H9 (cell line): ENCODE results near the gene KIAA0513. TPM values are rescaled to one million over a fixed set of nuclear protein-coding genes. Genes with fewer than 3 reads are reported as not detected.

ENCODE experiments used
- DNase-seq: peaks from one replicate; pipeline ENCODE4 v3.0.0-alpha.2; 2017
- H2AFZ ChIP-seq: one replicate; pipeline ENCODE4 v1.6.1; 2013; ENCODE audit warnings: mild to moderate bottlenecking, low read length, control low read depth, moderate library complexity
- H2AK5ac ChIP-seq: 2 replicates; pipeline ENCODE4 v1.6.1; 2013; ENCODE audit warnings: low read length, control low read depth, mixed read lengths; ENCODE audit not compliant: insufficient read length
- H2BK120ac ChIP-seq: one replicate; pipeline ENCODE4 v1.6.1; 2013; ENCODE audit warnings: low read depth, mild to moderate bottlenecking, low read length, control low read depth, inconsistent platforms; ENCODE audit not compliant: poor library complexity, severe bottlenecking
- H2BK12ac ChIP-seq: 2 replicates; pipeline ENCODE4 v1.6.1; 2013; ENCODE audit warnings: low read length, control low read depth, mixed read lengths, low read depth; ENCODE audit not compliant: insufficient read length
- H2BK15ac ChIP-seq: 2 replicates; pipeline ENCODE4 v1.6.1; 2013; ENCODE audit warnings: low read depth, low read length, control low read depth
- H2BK20ac ChIP-seq: one replicate; pipeline ENCODE4 v1.6.1; 2013; ENCODE audit warnings: low read depth, mild to moderate bottlenecking, low read length, control low read depth, inconsistent platforms; ENCODE audit not compliant: poor library complexity, severe bottlenecking
- H2BK5ac ChIP-seq: 2 replicates; pipeline ENCODE4 v1.6.1; 2013; ENCODE audit warnings: low read length, control low read depth, mixed read lengths; ENCODE audit not compliant: insufficient read length
- H3K14ac ChIP-seq: 2 replicates; pipeline ENCODE4 v1.6.1; 2013; ENCODE audit warnings: low read length, control low read depth; ENCODE audit not compliant: insufficient read depth
- H3K18ac ChIP-seq: 2 replicates; pipeline ENCODE4 v1.6.1; 2013; ENCODE audit warnings: low read depth, mild to moderate bottlenecking, mixed read lengths, low read length, control low read depth; ENCODE audit not compliant: insufficient read length
- H3K23ac ChIP-seq: 2 replicates; pipeline ENCODE4 v1.6.1; 2013; ENCODE audit warnings: low read length, control low read depth, mixed read lengths, low read depth; ENCODE audit not compliant: insufficient read length
- H3K23me2 ChIP-seq: 2 replicates; pipeline ENCODE4 v1.6.1; 2013; ENCODE audit warnings: low read depth, mild to moderate bottlenecking, mixed read lengths, low read length, control low read depth; ENCODE audit not compliant: insufficient read length, poor library complexity, severe bottlenecking
- H3K27ac ChIP-seq: 2 replicates; pipeline ENCODE4 v1.5.1; 2013; ENCODE audit warnings: low read length, control low read depth, mixed read lengths, low read depth; ENCODE audit not compliant: insufficient read length
- H3K27me3 ChIP-seq: 2 replicates; pipeline ENCODE4 v1.6.1; 2013; ENCODE audit warnings: low read length, control low read depth, inconsistent platforms; ENCODE audit not compliant: insufficient read depth
- H3K4ac ChIP-seq: 2 replicates; pipeline ENCODE4 v1.6.1; 2013; ENCODE audit warnings: low read depth, mild to moderate bottlenecking, control low read depth, inconsistent platforms, low read length, moderate library complexity
- H3K4me1 ChIP-seq: 2 replicates; pipeline ENCODE4 v1.6.1; 2013; ENCODE audit warnings: low read length, control low read depth, inconsistent platforms; ENCODE audit not compliant: insufficient read depth
- H3K4me2 ChIP-seq: 2 replicates; pipeline ENCODE4 v1.6.1; 2013; ENCODE audit warnings: low read length, control low read depth, mixed read lengths; ENCODE audit not compliant: insufficient read length, insufficient read depth
- H3K56ac ChIP-seq: 2 replicates; pipeline ENCODE4 v1.6.1; 2013; ENCODE audit warnings: low read depth, mild to moderate bottlenecking, mixed read lengths, low read length, control low read depth; ENCODE audit not compliant: insufficient read length
- H3K79me1 ChIP-seq: 2 replicates; pipeline ENCODE4 v1.6.1; 2013; ENCODE audit warnings: low read depth, mild to moderate bottlenecking, moderate library complexity, low read length, control low read depth, inconsistent platforms; ENCODE audit not compliant: insufficient read depth, poor library complexity, severe bottlenecking
- H3K79me2 ChIP-seq: 2 replicates; pipeline ENCODE4 v1.6.1; 2013; ENCODE audit warnings: low read length, control low read depth, inconsistent platforms; ENCODE audit not compliant: insufficient read depth
- H3K9ac ChIP-seq: 2 replicates; pipeline ENCODE4 v1.6.1; 2013; ENCODE audit warnings: low read length, control low read depth, mixed read lengths; ENCODE audit not compliant: insufficient read length; ENCODE audit errors: extremely low read depth
- H3K9me3 ChIP-seq: one replicate; pipeline ENCODE4 v1.6.1; 2013; ENCODE audit warnings: low read depth, low read length, inconsistent platforms; ENCODE audit not compliant: control insufficient read depth
- H3T11ph ChIP-seq: one replicate; pipeline ENCODE4 v1.6.1; 2013; ENCODE audit warnings: mild to moderate bottlenecking, low read length, control low read depth, inconsistent platforms
- H4K20me1 ChIP-seq: one replicate; pipeline ENCODE4 v1.6.1; 2013; ENCODE audit not compliant: control insufficient read depth, insufficient read length, insufficient read depth
- H4K5ac ChIP-seq: 2 replicates; pipeline ENCODE4 v1.6.1; 2013; ENCODE audit warnings: low read depth, mild to moderate bottlenecking, mixed read lengths, low read length, control low read depth; ENCODE audit not compliant: insufficient read length
- H4K8ac ChIP-seq: replicated peaks from 2 replicates; pipeline ENCODE4 v1.6.1; 2013; ENCODE audit warnings: low read length, control low read depth, mixed read lengths, low read depth; ENCODE audit not compliant: insufficient read length
- H4K91ac ChIP-seq: 2 replicates; pipeline ENCODE4 v1.6.1; 2013; ENCODE audit warnings: low read depth, mild to moderate bottlenecking, moderate library complexity, mixed read lengths, low read length, control low read depth; ENCODE audit not compliant: insufficient read length
- H3K27ac Mint-ChIP-seq, 3 experiments: 2 replicates in 2 of 3; 3 replicates in 1 of 3; pipeline ENCODE4 v1.8.0; 2020 to 2021; ENCODE audit warnings: mixed read lengths in 3 of 3, mild to moderate bottlenecking in 1 of 3, moderate library complexity in 1 of 3
- H3K27me3 Mint-ChIP-seq: 2 replicates; pipeline ENCODE4 v1.8.0; 2021; ENCODE audit warnings: low read depth, mild to moderate bottlenecking, moderate library complexity, mixed read lengths
- H3K36me3 Mint-ChIP-seq, 3 experiments: 2 replicates in 2 of 3; 3 replicates in 1 of 3; pipeline ENCODE4 v1.8.0; 2020 to 2021; ENCODE audit warnings: low read depth in 3 of 3, mixed read lengths in 3 of 3; ENCODE audit not compliant: insufficient read depth in 1 of 3
- H3K4me1 Mint-ChIP-seq, 2 experiments: 2 replicates each; pipeline ENCODE4 v1.8.0; 2020; ENCODE audit warnings: mixed read lengths in 2 of 2
- H3K4me3 Mint-ChIP-seq, 2 experiments: 2 replicates in 1 of 2; 3 replicates in 1 of 2; pipeline ENCODE4 v1.8.0; 2020 to 2021; ENCODE audit warnings: mild to moderate bottlenecking in 2 of 2, mixed read lengths in 2 of 2, moderate library complexity in 1 of 2
- H3K9me3 Mint-ChIP-seq, 2 experiments: 2 replicates in 1 of 2; 3 replicates in 1 of 2; pipeline ENCODE4 v1.8.0; 2020; ENCODE audit warnings: mild to moderate bottlenecking in 2 of 2, mixed read lengths in 2 of 2, moderate library complexity in 1 of 2
- WGBS: extraction: QIAGEN DNeasy Blood & Tissue Kit; methylation state at CpG from one replicate; pipeline ENCODE4 v1.1.7; 2013; ENCODE audit warnings: missing lambda C conversion rate, low lambda C conversion rate, mixed read lengths; ENCODE audit not compliant: insufficient read length; ENCODE audit errors: extremely low coverage; 5-methylcytosine and 5-hydroxymethylcytosine counted together
- total RNA-seq: library from RNA; stranded (reverse); gene quantifications from 2 replicates; pipeline ENCODE4 v1.2.1, GENCODE V29; 2021
- TF ChIP-seq, protein P1 (sequence below): fragments of 200-600 bp; sonication (generic); conservative IDR thresholded peaks from 3 replicates; pipeline ENCODE4 v1.8.0; 2021; ENCODE audit warnings: antibody characterized with exemption, mild to moderate bottlenecking

KIAA0513 gene
- total RNA-seq, 1 experiment from 2014 or later, result 4.7 TPM

DNA sequence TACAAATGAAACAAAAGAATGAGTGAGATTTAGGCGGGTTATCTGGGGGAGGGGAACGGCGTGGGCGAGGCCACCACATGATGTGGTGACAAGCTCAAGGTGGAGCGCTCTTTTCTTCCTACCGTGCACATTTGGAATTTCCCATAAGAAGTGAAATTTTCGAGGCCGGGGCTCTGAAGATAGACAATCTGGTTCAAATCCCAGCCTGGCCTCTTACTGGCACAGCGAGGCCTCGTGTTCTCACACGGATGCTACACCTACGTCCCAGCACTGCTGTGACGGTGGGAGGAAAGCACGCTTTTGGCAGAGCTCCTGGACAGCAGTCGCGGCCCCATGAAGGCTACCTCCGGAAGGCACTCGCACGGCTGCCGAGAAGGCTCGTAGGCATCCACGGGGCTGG is 41.5 kb upstream of the KIAA0513 start:
- H3K23ac ChIP-seq, result no peak overlapping the region
- no peaks in the 10 kb centered on the region for H4K20me1 ChIP-seq
- no peak overlapping the region for H3K4me3 Mint-ChIP-seq
- H3T11ph ChIP-seq, result no peak overlapping the region
- H3K9me3 ChIP-seq, result no peaks in the 10 kb centered on the region
- H3K23me2 ChIP-seq, result no peaks in the 10 kb centered on the region
- no peak overlapping the region for H4K8ac ChIP-seq
- no peak overlapping the region for H2BK5ac ChIP-seq
- no peak overlapping the region for H3K9ac ChIP-seq
- H2AFZ ChIP-seq, result no peak overlapping the region
- H3K27me3 Mint-ChIP-seq, result no peaks in the 10 kb centered on the region; the same call in 1 of the 2 replicates
- H3K9me3 Mint-ChIP-seq, result no peaks in the 10 kb centered on the region
- no peak overlapping the region for H2AK5ac ChIP-seq
- no peaks in the 10 kb centered on the region for H3K4me1 ChIP-seq
- H3K4me2 ChIP-seq, result no peak overlapping the region
- no peak overlapping the region for H2BK20ac ChIP-seq
- H3K56ac ChIP-seq, result no peak overlapping the region
- no peak overlapping the region for H2BK12ac ChIP-seq
- H2BK15ac ChIP-seq, result no peak overlapping the region
- H3K79me2 ChIP-seq, result no peaks in the 10 kb centered on the region; the same call in 1 of the 2 replicates
- H3K79me1 ChIP-seq, result no peaks in the 10 kb centered on the region
- H3K27ac Mint-ChIP-seq, result peak overlapping the region; percentile 58 to 71 (median 62); a peak in 4 of 7 replicates
- no peaks in the 10 kb centered on the region for H3K27me3 ChIP-seq
- DNase-seq, result no peak
- H4K5ac ChIP-seq, result no peak overlapping the region
- H4K91ac ChIP-seq, result no peak overlapping the region
- peaks cover 31 to 68% (median 66%) of the 10 kb centered on the region in 3 experiments; a peak in 6 of 7 replicates for H3K36me3 Mint-ChIP-seq
- TF ChIP-seq, protein P1, sequence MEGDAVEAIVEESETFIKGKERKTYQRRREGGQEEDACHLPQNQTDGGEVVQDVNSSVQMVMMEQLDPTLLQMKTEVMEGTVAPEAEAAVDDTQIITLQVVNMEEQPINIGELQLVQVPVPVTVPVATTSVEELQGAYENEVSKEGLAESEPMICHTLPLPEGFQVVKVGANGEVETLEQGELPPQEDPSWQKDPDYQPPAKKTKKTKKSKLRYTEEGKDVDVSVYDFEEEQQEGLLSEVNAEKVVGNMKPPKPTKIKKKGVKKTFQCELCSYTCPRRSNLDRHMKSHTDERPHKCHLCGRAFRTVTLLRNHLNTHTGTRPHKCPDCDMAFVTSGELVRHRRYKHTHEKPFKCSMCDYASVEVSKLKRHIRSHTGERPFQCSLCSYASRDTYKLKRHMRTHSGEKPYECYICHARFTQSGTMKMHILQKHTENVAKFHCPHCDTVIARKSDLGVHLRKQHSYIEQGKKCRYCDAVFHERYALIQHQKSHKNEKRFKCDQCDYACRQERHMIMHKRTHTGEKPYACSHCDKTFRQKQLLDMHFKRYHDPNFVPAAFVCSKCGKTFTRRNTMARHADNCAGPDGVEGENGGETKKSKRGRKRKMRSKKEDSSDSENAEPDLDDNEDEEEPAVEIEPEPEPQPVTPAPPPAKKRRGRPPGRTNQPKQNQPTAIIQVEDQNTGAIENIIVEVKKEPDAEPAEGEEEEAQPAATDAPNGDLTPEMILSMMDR, result no peak
- peaks cover 2 to 10% of the 10 kb centered on the region in 2 experiments; a peak in 2 of 4 replicates for H3K4me1 Mint-ChIP-seq
- no peak overlapping the region for H2BK120ac ChIP-seq
- no peak overlapping the region for H3K18ac ChIP-seq
- H3K27ac ChIP-seq, result no peak overlapping the region
- no peak overlapping the region for H3K4ac ChIP-seq
- no peak overlapping the region for H3K14ac ChIP-seq
- no CpG with 5 or more reads among the region's 22 CpGs for WGBS
